Occipital lobe (tissue), 2 donors: ENCODE data around the gene CCDC134. TPM values are rescaled to one million over a fixed set of nuclear protein-coding genes. Genes with fewer than 3 reads are reported as not detected.
"Not testable (repeated sequence)": the region's sequence is repeated elsewhere in the genome, so short reads cannot be mapped to it uniquely, and the experiment has no call there.

Experiments
- DNase-seq: peaks from one replicate; lab custom pipeline; 2025; lab: John Stamatoyannopoulos, UW
- total RNA-seq: library from RNA; depleted of rRNA; stranded (reverse); fragments of >200 nt; gene quantifications from one replicate; pipeline ENCODE4 v1.2.3, GENCODE V29; 2014

CCDC134 gene
- total RNA-seq, 1 donor from 2014 or later: 12.2 TPM

DNA sequence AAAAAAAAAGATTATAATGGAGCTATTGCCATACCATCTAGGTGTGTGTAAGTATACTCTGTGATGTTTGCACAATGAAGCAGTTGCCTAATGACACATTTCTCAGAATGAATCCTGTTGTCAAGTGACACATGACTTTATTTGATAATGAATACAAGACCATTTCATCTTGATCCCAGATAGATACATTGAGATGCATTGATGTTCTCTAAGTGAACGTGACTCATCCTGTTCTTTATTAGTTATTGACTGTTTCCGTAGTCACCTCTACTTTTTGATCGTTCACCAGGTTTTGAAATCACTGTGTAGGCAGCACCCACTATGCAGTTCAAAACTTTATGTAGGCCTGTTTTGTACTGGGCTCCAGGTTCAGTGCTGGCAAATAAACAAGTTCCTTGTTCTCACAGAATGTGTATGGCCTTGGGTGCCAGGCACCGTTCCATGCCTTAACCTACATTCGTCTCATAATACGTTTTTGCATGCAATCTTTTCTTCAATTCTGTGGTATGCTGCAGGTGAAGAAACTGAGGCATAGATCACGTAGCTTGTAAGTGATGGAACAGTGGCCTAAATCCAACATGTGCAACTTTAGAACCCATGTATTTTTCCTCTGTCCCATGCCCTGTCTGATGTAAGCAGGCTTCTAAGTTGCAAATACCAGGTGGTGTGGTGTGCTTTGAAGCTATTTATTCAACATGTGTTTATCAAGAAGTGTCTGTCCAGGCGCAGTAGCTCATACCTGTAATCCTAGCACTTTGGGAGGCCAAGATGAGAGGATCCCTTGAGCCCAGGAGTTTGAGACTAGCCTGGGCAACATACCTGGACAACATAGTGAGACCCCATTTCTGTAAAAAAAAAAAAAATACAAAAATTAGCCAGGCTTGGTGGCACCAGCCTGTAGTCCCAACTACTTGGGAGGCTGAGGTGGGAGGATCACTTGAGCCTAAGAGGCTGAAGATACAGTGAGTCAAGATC, 42.8 kb downstream of the CCDC134 start:
- no peak for DNase-seq

GRCh38 chr22:41844036-41844435, 43.6 kb downstream of the CCDC134 start:
- DNase-seq: no peak

- no peak for DNase-seq
These were observed 44.0 kb downstream of the CCDC134 start for GRCh38 chr22:41844513-41844912.

DNA sequence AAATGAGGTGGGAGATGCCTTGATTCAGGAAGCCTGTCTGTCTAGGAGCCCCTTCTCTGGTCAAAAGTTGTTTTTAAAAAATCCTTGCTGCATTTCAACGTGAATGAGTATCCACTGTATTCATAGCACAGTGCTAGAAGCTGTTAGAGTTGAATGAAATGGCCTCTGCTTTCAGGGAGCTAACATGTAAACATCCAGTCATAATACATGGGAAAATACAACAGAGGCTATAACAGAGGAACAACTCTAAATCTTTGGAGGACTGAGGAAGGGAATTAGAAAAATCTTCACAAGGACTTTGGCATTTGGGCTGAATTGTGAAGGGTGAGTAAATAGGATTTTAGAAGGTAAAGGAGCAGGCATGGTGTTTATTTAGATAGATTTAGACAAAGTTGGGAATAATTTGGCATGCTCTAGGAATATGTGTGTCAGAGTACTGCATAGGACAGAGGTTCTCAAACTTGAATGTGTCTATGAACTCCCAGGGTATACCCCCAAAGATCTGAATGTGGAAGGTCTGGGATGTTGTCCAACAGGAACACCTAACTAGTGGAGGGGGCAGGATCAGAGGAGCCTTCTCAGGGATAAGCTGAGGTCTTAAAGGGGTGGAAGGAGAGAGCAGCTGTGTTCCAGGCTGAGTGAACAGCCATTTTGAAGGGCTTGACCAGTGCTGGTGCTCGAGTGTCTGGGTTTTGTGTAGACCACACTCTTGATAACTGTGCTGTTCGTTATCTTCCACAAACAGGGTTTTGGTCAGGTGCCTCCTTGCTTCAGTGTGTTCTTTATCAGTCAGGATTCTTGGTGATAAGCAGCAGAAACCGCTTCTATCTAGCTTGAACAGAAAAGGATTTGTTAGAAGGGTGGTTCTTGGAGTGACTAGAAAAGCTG, 45.1 kb downstream of the CCDC134 start:
- no peak for DNase-seq

DNA sequence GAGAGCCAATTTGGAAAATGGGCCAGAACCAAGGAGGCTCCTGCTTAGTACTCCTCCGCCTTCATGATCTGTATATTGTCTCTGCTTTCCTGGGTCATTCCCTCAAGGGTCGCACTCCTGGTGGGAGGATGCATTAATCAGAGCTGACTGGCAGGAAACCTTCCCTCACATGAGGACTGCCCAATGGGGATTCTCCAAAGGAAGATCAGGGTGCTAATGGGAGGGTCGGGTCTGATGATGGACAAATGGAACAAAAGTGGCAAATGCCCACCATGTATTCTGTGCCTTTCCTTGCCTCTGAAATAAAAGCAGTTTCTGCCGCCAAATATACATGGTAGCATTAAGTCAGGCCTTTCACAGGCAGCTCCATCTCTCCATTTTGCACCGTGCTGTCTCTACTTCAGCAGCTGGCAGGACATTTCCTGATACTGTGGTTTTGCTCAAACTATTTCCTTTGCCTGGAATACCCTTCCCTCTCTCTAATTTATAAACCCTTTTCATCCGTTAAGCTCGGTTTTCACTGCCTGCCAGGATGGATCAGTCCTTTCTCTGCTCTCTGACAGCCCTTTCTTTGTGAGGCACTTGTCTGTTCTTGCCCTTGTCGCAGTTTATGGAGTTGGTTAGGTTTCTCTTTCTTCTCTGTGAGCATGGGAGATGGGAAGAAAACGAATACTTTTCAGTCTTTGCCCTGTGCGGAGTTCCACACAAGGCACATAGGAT, 45.9 kb downstream of the CCDC134 start:
- no peak for DNase-seq

- no peak for DNase-seq
These were observed 46.8 kb downstream of the CCDC134 start for GRCh38 chr22:41847300-41847699.

DNA sequence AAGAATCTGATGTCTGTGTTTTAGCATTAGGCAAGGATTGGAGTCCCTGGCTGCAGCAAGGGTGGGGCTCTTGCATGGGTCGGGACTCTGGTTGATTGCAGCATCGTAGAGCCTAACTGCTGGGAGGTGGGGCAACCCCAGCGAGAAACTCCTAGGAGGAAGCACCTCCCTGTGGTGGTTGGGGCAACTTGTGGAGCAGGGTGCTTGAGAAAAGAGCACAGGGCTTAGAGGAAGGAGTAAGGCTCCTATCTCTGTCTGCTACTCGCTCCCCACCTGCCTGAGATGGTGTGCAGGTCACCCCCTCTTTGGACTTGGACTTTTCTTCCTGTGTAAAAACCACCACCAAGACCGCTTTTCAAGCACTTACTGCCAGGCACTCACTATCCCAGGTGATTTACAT, 48.0 kb downstream of the CCDC134 start:
- no peak for DNase-seq

- DNase-seq: no peak
These were observed 56.0 kb downstream of the CCDC134 start for GRCh38 chr22:41856469-41856868.

GRCh38 chr22:41857155-41857859, 56.8 kb downstream of the CCDC134 start:
- DNase-seq: no peak

- no peak for DNase-seq
These were observed 57.4 kb downstream of the CCDC134 start for GRCh38 chr22:41857860-41858199.

GRCh38 chr22:41862160-41862529, 61.7 kb downstream of the CCDC134 start:
- no peak for DNase-seq

DNA sequence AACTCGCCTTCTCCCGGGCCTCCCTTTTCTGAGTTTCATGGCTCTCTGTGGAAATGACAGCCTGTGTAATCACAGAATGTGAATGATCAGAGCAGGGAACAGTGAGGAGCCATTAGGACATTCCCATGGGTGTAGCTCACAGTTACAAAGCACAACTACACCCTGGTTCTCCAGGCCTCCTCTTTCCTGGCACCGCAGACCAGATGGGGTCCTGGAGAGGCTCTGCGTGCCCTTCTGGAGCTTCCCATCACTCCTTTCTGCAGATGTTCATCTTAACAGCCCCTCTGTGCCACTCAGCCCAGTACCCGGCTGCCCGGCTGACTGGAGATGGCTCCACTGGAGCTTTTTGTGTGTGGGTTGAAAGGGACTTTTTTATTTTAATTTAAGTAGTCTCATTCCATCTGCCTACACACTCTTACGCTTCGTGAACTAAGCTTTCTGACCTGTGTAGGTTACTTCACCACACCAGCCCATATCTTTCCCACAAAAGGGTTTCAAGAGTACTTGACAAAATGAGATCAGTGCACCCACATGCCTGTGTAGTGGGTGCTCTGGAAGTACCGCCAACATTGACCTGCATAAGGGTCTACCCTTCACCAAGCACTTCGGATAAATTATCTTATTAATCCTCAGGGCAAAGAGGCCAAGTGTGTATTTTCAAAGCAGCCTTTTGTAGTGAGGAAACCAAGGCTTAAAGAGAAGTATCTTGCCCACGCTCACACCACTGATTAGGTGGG, 62.2 kb downstream of the CCDC134 start:
- DNase-seq: no peak

- no peak for DNase-seq
These were observed 63.0 kb downstream of the CCDC134 start for GRCh38 chr22:41863472-41863871.

- DNase-seq: no peak
These were observed 68.1 kb downstream of the CCDC134 start for GRCh38 chr22:41868556-41868955.

DNA sequence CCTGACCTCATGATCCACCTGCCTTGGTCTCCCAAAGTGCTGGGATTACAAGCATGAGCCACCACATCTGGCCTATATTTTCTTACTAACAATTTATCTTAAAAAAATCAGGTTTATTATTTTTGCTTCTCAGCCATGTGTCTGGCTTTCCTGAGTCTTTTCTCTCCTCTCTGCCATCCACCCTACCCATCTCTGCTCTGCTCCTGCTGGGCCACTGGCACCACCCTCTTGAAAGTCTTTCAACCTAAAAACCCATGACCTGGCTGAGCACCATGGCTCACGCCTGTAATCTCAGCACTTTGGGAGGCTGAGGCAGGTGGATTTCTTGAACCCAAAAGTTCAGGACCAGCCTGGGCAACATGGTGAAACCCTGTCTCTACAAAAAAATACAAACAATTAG, 69.6 kb downstream of the CCDC134 start:
- DNase-seq: not testable (repeated sequence)

- DNase-seq: no peak
These were observed 70.3 kb downstream of the CCDC134 start for GRCh38 chr22:41870786-41871185.

GRCh38 chr22:41873391-41873790, 72.9 kb downstream of the CCDC134 start:
- DNase-seq: no peak

GRCh38 chr22:41874090-41874489, 73.6 kb downstream of the CCDC134 start:
- no peak for DNase-seq

- DNase-seq: no peak
These were observed 75.2 kb downstream of the CCDC134 start for GRCh38 chr22:41875531-41876270.
